Retinal pigment epithelial cell (primary cell): ENCODE data around the gene ARAP2.

Experiments
- DNase-seq: peaks from one replicate; pipeline ENCODE4 v3.0.0-alpha.2; 2010; ENCODE audit warnings: low read depth
- H3K4me3 ChIP-seq: 2 replicates; pipeline ENCODE4 v1.5.1; 2011; ENCODE audit warnings: mild to moderate bottlenecking, low read length, control low read depth, moderate library complexity
- TF ChIP-seq, protein P1 (sequence below): conservative IDR thresholded peaks from 2 replicates; pipeline ENCODE4 v1.5.1; 2011; ENCODE audit warnings: low read depth, low read length, control low read depth, inconsistent platforms

ARAP2 gene

DNA sequence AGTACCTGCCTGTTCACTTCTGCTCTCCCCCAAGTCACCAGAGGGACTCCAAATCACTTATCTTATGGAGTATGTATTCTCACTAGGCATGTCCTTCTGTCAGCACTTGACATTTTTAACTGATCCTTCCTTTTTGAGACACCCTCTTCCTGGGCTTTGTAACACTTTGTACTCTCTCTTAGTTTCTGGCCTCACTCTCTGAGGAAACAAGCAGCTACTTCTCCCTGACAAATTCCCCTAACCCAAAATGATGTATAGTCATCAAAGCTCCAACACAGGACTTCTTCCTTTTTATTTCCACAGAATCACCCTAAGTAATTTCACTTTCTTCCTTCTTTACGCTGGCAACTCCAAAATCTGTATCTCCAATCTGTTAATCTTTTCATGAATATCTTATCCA, 101.8 kb downstream of the ARAP2 start:
- H3K4me3 ChIP-seq: no peak overlapping the region
- DNase-seq: no peak
- TF ChIP-seq, protein P1, sequence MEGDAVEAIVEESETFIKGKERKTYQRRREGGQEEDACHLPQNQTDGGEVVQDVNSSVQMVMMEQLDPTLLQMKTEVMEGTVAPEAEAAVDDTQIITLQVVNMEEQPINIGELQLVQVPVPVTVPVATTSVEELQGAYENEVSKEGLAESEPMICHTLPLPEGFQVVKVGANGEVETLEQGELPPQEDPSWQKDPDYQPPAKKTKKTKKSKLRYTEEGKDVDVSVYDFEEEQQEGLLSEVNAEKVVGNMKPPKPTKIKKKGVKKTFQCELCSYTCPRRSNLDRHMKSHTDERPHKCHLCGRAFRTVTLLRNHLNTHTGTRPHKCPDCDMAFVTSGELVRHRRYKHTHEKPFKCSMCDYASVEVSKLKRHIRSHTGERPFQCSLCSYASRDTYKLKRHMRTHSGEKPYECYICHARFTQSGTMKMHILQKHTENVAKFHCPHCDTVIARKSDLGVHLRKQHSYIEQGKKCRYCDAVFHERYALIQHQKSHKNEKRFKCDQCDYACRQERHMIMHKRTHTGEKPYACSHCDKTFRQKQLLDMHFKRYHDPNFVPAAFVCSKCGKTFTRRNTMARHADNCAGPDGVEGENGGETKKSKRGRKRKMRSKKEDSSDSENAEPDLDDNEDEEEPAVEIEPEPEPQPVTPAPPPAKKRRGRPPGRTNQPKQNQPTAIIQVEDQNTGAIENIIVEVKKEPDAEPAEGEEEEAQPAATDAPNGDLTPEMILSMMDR: no peak

DNA sequence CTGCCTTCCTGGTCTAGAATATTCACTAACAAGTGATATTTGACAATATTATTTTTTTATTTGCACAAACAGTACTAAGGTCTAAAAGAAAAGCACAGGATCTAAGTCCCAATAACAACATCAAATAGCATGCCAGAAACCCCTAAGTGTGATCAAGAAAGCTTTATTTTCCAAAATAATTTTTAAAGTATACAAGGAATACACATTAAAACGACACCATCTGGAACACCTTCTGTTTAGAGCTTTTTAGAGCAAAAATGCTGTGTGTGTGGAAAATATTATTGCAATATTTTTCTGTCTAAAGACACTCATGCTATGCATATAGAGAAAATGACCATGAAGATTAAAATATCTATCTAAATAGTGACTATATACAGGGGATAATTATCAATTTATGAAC, 103.1 kb downstream of the ARAP2 start:
- no peak overlapping the region for H3K4me3 ChIP-seq
- TF ChIP-seq, protein P1: no peak
- DNase-seq: no peak

DNA sequence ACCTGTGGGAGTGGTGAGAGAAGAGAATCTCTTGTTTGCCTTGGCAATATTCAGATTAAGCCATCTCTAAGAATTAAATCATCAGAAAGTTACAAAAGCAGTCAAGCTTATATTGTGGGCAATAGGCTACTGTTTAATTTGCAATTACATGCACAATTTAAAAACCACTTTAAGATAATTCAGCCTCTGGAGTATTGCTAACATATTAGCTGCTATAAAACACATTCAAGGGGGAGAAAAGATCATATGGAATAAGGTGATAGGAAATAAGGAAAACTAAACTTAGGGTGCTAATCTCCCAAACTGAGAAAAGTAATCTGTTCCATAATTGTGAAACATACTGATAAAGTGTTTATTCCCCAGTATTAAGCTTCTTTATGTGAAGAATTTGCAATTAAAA, 103.9 kb downstream of the ARAP2 start:
- no peak for DNase-seq
- TF ChIP-seq, protein P1: no peak
- H3K4me3 ChIP-seq: no peak overlapping the region

DNA sequence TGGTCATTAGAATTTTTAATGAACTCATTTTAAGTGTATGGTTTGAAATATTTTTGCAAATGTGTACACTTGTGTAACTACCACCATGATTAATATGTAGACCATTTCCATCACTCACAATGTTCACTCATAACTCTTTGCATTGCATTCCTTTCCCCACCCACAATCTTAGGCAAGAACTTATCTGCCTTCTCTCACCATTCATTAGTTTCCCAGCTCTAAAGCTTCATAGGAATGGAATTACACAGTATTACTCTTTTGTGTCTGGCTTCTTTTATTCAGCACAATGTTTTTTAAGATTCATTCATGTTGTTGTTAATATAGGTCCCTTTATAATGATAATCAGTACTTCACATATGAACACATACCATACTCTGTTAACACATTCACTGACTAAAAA, 106.1 kb downstream of the ARAP2 start:
- TF ChIP-seq, protein P1: no peak
- DNase-seq: peak; percentile 78
- no peak overlapping the region for H3K4me3 ChIP-seq

DNA sequence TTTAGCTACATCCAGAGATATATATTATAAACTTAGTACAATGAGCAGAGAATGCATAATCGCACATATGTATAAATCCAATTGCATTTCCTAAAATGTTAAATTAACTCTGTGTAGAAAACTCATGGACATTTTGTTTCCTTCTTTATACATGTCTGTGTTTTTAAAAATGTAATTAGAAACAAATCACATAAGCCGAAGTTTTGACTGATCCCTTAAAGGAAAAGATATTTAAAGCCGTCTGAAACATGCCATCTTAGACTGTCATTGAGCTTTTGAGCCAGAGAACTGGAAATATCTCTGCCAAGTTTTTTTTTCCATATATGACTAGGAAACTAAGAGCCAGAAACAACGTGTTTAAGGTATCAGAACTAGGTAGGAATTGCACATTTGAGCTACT, 107.0 kb downstream of the ARAP2 start:
- TF ChIP-seq, protein P1: no peak
- no peak for DNase-seq
- no peak overlapping the region for H3K4me3 ChIP-seq

DNA sequence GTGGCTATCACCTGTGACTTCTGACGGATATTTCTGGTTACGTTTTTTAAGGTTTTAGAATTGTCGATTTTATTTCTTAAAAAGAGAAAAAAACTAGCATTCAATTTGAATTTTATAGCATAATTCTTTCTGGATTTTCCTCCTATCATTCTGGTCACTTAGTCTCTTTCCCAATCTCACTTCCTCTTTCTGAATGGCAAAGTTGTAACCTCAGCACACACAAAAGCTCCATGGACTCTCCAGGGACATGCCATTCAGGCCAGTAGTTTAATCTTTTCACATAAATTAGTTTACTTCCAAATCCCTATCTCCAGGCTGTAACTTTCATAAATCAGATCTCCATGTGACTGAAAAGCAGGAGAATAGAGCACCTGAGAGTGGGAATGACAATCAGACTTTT, 110.7 kb downstream of the ARAP2 start:
- no peak overlapping the region for H3K4me3 ChIP-seq
- TF ChIP-seq, protein P1: no peak
- DNase-seq: no peak

DNA sequence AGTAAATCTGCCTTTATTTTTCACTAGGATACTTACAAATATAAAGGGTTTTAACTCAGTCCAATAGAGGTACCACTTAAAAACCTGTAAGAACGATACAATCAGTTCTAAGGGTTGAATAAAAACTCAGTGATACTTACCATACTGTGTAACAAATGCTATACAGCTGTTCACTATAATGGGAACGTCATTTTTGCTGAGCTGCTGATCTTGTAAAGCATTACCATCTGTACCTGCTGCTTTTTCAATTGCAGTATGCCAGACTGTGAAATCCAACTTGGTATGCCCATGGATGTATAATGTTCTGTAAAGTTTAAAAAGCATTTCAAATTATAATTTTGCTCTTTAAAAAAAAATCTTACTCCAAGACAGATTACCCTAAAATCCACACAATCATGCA, 111.2 kb downstream of the ARAP2 start:
- TF ChIP-seq, protein P1: no peak
- H3K4me3 ChIP-seq: no peak overlapping the region
- DNase-seq: no peak
